GM21723 (cell line): ENCODE results near the gene KANK2.
"Not testable (repeated sequence)": the region's sequence is repeated elsewhere in the genome, so short reads cannot be mapped to it uniquely, and the experiment has no call there.

ENCODE experiments used
- ATAC-seq: cut with Tn5 transposase; IDR thresholded peaks from one replicate; pipeline ENCODE4 v1.9.1; 2021; ENCODE audit warnings: mild to moderate bottlenecking, moderate library complexity; ENCODE audit not compliant: unreplicated experiment

KANK2 gene

DNA sequence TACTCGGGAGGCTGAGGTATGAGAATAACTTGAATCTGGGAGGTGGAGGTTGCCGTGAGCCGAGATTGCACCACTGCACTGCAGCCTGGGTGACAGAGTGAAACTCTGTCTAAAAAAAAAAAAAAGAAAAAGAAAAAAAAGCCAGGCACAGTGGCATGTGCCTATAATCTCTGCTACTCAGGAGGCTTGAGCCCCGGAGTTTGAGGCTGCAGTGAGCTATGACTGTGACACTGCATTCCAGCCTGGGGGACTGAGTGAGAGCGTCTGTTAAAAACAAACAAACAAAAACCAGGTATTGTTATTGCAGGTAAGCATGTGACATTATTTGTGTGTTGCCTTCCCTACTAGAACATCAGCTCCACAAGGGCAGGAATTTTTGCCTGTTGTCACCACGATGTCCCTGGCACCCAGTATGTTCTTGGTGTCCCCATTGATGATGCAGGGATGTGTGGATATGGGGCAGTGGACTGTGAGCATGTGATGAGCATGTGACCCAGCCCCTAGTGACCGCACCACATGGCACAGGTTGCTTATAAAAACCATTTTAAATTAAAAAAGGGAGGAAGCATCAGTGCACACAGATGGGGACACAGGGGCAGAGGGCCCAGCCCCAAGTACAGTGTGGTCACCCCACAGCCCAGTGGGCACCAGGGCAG, 1.6 kb upstream of the KANK2 start:
- no peak for ATAC-seq

DNA sequence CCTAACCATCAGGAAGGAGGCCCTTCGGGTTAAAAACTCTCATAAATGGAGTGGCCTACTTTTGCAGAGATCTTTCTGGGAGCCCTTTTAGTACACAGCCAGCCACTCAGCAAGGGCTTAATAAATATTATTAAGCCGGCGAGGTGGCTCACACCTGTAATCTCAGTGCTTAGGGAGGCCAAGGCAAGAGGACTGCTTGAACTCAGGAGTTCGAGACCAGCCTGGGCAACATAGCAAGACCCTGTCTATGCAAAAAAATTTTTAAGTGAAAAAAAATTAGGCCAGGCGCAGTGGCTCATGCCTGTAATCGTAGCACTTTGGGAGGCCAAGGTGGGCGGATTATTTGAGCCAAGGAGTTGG, 810 bp upstream of the KANK2 start:
- no peak for ATAC-seq

DNA sequence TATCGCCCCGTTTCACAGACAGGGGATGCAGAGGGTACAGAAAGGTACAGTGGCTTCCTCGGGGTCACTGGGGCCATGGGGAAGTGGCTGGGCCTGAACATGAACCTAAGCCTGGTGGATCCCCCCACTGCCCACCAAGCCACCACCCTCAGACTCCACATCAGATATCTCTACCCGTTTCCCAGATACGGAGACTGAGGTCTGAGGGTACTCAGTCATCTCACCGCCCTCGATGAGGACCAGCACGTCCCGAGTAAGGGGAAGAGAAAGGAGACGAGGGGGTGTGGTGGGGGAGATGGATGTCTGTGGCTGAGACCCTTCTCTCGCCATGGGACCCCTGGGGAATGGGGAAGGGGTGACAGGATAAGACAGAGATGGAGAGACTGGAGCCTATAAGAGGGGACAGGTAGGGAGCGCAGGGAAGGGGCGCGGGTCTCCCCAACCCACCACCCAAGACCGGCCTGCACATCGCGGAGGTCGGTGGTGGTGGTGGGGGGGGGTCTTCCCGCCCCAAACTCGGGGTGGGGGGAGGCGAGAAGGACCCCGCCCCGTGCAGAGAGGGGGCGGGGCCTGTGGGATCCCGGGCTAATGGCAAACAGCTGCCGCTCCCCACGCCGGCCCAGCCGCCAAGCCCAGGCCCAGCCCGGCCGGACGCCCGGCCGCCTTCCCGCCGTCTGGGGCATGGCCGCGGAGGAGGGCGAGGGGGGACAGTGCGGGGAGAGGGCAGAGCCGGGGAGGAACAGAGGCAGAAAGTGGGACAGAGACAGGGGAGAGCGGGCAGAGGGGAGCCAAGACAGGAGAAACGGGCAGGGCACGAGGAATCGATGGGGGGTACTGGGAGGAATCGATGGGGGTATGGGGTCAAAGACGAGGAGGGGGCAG, 698 bp downstream of the KANK2 start:
- ATAC-seq, result no peak

DNA sequence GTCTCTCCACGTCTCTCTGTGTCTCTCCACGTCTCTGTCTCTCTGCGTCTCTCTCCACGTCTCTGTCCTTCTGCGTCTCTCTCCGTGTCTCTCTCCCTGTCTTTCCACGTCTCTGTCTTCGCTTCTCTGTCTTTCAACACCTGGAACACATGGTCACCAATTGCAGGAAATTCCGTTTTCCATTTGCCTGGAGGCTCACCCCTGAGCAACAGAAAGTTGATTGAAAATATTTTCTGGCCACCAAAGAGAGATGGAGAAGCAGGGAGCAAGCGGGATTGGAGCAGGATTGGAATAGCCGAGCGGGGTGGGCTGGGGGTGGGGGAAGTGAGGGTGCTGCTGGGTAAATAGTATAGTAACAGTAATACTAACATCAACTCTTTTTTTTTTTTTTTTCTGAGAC, 1.7 kb downstream of the KANK2 start:
- ATAC-seq, result no peak

DNA sequence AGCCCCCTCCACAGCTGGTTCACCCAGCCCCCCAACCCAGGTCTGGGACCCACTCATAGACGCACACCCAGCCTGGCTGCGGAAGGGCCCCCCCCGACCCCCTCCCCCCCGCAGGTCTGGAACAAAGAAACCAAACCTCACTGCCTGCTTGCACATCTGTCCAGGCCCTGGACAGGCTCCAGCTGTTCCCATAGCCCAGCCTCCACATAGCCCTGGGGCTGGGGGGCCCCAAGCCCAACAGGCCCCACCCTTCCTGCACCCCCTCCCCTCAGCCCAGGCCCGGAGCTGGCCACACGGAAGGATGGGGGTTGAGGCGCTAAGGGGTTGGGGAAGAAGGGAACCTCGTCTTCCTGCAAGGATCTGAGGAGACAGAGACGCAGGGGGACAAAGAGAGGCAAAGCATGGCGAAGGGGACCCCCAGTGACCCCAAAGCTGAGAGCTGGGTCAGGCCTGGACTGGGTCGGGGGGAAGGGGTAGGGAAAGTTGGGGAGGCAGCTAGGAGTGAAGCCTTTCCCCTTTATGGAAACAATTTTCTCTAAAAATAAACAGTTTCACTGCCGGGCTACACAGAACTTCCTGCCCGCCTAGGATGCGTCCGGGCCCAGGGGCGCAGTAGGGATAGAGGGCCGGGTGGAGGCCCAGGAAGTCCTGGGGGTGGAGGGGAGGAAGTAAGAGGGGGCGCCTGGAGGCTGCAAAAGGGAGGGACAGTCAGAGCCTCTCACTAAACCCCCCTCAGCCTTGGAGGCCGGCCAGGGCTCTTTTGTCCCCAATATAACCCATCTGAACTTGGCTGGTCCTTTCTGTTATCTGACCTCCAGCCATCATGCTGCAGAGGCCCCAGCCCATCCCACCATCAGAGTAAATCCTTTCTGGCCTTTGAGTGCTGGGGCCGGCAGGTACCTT, 2.4 kb downstream of the KANK2 start:
- no peak for ATAC-seq

DNA sequence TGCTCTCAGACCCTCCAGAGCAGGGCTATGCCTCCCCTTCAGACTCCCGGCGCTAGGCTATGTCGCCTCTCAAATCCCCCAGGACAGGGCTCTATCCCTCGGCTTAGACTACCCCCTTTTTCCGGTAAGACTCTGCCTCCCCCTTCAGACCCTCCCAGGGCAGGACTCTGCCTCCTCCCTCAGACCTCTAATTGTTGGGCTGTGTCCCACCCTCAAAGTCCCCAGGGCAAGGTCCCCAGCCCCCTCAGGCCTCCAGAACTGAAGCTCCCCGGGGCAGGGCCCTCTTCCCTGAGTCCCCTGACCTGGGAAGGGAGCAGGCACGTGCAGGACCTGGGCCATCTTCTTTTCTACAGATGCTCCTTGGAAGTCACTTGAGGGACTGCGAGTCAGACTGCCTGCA, 3.2 kb downstream of the KANK2 start:
- ATAC-seq, result no peak

DNA sequence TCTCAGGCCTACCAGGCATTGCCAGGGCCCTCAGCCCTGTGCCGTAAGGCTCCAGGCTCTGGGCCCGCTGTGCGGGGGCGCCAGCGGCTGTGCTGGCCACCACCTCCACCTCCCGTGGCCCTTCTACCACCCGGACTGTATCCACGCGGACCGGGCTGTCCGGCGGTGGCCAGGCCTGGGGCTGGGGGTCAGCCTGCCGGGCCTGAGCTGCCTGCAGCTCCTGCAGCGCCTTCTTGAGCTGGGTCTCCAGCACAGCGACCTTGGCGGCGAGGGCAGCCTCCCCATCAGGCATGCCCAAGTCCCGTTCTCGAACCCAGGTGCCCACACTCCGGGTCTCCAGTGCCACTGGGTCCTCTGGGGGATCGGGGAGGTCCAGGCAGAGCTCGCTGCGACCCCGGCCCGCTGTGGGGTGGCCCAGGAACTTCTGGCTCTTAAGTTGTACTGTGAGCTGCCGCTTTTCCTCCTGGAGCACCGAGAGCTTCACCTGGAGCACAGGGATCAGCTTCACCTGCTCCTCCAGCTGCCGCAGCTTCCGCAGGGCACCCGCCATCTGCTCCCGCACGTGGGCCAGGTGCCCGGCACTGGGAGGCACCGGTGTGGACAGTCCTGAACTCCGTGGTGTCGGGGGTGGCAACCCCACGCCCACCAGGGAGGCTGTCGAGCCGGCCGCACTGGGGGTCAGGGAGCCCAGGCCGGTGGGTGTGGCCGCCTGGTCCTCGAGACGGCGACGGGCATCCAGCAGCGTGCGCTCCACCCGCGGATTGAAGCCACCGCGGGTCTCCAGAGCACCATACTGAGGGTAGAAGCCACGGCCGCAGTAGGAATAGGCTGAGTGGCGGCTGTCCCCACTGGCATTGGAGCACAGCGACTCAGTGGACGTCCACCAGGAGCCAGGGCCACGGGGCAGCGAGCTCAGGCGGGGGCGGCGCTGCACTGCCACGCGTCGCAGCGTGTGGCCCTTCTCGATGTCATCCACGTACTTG, 4.1 kb downstream of the KANK2 start:
- ATAC-seq, result no peak

DNA sequence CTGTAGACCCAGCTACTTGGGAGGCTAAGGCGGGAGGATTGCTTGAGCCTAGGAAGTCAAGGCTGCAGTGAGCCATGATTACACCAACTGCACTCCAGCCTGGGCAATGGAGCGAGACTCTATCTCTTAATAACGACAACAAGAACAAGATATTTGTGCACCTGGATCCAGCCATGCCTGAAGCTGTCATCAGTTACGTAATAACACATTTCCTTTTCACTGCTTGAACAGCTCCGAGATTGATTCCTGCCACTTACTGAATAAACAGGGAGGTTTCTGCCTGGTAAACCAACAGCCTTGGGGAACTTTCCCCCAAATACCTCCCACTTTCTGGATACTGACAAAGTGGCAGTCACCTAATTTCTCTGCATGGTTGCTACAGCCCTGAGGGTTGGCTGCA, 5.4 kb downstream of the KANK2 start:
- ATAC-seq, result no peak

DNA sequence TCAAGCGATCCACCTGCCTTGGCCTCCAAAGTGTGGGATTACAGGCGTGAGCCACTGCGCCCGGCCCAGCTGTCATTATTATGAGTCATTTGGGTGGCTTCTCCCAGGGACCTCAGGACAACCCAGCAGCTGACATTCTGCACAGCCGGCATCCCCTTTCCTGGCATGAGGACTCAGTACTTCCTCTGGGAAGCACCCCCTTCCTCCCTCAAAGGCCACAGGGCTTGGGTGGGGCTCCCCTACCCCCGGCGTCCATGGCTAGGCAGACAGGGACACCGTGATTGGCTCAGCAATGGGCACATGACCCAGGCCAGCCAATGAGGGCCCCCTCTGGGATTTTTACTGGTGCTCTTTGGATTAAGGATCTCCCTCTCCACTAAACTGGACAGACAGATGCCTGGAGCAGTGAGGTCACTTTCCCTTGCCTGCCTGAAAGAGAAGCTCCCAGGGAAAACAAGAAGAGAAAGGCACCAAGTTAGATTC, 6.0 kb downstream of the KANK2 start:
- ATAC-seq, result no peak

DNA sequence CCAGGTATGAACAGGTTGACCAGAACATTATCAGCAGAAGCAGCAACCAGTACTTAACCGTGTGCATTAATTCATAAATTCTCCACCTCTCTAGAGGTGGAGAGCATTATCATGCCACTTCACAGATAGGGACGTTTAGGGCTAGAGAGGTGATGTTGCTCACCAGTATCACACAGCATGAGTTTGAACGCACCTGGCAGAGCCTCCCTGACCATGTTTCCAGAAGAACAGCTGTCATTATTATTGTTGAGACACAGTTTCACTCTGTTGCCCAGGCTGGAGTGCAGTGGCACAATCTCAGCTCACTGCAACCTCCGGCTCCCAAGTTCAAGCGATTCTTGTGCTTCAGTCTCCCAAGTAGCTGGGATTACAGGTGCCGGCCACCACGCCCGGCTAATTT, 6.8 kb downstream of the KANK2 start:
- no peak for ATAC-seq

DNA sequence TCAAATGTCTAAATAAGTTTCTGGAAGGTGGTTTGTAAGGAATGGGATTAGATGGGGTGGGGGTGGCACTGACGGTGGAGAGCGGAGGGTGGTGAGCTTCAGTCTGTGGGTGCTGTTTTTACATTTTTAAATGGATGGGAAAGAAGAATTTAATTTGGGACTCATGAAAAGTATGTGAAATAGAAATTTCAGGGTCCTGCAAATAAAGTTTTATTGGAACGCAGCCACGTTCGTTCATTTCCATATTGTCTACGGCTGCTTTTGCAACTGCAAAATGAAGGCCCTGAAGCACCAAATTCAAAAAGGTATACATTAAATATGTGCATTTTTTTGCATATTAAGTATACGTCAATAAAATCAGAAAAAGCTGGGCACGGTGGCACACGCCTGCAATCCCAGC, 9.9 kb downstream of the KANK2 start:
- ATAC-seq, result no peak

DNA sequence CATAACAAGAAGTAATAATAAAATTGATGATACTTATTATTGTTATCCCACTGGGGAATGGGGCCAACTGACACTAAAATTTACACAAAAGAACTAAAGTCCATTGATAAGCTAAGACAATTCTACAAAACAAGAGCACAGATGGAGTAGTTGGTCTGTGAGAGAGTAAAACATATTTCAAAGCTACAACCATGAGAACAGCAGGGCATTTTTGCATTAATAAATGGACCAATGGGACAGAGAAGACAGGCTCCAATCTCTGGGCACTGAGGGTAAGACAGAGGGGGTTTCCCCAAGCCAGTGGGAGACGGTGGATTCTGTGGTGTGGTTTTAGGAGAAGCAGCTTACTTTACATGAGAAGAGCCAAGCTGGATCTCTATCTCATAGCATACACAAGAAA, 14.4 kb downstream of the KANK2 start:
- ATAC-seq, result no peak

DNA sequence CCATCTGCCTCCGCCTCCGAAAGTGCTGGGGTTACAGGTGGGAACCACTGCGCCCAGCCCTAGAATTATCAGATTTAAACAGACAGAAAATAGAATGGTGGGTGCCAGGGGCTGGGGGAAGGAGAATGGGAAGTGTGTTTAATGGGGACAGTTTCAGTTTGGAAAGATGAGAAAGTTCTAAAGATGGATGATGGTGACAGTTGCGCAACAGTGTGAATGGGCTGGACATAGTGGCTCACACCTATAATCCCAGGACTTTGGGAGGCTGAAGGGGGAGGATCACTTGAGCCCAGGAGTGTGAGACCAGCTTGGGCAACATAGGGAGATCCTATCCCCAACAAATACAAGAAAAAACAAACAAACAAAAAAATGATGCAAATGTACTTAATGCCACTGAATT, 15.9 kb downstream of the KANK2 start:
- no peak for ATAC-seq

DNA sequence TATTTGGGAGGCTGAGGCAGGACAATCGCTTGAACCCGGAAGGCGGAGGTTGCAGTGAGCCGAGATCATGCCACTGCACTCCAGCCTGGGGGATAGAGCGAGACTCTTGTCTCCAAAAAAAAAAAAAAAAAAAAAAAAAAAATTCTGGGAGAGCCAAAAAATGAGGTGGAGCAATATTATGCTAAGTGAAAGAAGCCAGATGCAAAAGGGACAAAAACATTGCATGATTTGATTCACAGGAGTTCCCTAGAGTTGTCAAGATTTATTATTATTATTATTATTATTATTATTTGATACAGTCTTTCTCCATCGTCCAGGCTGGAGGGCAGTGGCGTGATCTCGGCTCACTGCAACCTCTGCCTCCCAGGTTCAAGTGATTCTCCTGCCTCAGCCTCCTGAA, 16.4 kb downstream of the KANK2 start:
- not testable (repeated sequence) for ATAC-seq

DNA sequence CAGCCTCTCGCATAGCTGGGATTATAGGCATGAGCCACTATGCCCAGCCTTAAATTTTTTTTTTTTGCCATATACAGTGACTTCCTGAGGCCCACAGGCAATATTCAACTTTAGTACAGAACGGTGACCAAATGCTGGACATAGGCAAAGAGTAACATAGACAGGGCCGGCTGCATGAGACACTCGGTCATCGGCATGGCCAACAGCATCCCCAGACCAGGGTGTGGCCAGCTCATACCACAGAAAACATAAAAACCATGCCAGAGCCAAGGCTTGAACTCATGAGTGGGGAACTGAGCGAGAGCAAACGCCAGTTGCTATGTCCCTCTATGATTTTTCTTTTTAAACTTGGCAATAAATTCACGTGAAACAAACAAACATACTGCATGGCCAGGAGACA, 17.0 kb downstream of the KANK2 start:
- no peak for ATAC-seq

DNA sequence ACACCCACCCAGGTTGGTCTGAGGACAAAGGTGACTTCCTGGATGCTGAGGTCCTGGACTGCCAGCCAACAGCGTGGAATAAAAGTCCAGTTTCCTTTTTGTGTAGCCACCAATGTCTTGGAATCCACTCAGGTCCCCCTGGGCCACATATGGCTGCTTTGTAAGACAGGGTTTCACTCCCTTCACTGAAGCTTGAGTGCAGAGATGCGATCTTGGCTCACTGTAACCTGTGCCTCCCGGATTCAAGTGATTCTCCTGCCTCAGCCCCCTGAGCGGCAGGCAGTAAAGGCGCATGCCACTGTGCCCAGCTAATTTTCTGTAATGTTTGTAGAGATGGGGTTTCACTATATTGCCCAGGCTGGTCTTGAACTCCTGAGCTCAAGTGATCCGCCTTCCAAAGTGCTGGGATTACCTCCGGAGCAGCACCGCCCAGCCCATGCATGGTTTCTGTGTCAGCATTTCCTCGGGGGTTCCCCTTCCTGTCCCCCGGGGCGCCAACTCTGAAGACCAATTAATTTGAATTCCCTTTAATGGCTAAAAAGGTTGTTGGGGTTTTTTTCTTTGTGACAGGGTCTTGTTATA, 17.5 kb downstream of the KANK2 start:
- ATAC-seq, result peak; percentile 70

DNA sequence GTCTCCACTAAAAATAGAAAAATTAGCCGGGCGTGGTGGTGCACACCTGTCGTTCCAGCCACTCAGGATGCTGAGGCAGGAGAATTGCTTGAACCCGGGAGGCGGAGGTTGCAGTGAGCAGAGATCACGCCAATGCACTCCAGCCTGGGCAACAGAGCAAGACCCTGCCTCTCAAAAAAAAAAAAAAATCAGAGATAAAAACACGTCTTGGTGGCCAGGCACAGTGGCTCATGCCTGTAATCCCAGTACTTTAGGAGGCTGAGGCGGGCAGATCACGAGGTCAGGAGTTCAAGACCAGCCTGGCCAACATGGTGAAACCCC, 18.2 kb downstream of the KANK2 start:
- ATAC-seq, result not testable (repeated sequence)

DNA sequence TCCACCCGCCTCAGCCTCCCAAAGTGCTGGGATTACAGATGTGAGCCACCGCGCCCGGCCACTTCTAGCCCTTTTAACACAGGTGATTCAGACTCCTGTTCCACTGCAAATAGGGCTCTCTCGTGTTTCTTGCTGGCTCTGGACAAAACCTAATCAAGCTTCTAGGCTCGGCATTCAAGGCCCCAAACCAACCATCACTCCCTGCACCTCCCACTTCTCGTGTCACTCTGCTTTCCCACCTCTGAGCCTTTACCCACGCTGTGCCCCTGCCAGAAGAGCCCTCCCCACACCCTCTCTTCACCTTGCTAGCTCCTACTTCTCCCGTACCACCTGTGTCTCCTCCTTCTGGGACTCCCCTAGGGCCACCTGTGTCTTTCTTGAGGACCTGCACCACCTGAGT, 19.8 kb downstream of the KANK2 start:
- ATAC-seq, result no peak

DNA sequence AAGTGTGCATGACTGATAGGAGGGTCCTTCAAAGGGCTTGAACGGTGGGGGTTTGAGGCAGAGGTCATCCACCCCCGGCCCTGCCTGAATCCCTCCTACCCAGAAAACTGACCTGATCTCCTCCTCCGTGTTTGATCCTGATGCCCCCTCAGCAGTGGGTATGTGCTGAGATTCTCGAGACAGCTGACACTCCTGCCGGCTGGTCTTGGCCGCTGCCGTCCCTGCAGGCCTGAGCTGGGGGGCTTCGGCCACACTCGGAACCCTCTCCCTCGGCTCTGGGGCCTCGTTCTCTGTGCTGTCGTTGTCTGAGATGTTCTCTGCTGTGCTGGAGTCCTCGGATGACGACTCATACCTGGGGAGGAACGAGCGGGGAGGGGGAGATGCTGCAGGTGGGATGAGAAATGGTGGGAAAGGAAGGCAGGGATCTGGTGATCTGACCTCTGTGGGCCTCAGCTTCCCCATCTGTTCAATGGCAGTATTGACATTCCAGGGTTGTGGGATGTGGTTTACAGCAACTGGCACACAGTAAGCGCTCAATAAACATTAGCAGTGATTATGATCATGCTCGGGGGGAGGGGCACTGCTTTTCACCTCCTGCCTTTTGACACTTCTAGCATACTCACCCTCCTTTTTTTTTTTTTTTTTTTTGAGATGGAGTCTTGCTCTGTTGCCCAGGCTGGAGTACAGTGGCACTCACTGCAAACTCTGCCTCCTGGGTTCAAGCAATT, 20.7 kb downstream of the KANK2 start:
- no peak for ATAC-seq
